ENCODE data around the gene BPIFA3. TPM values are rescaled to one million over a fixed set of nuclear protein-coding genes. Genes with fewer than 3 reads are reported as not detected.
A peak's percentile ranks its signal among the peaks of the same experiment; 100 is the strongest.

BPIFA3 gene
- total and polyA plus RNA-seq, 2 of the 13 experiments (the other 11 are each of a cell fraction or from before 2014, with no cell fraction given) = not detected

GRCh38 chr20:33272155-33272873 lies 55.2 kb downstream of the BPIFA3 start (continued):
- TF ChIP-seq ZBTB49 (CRISPR knock-in tag; IDR thresholded peaks at IDR 0.05; ENCODE audit: borderline replicate concordance) (no peak), FOXJ3 (CRISPR knock-in tag; IDR thresholded peaks at IDR 0.05; ENCODE audit: borderline replicate concordance) (peak; percentile 40; the same call in 1 of the 2 replicates), NAIF1 (CRISPR knock-in tag; IDR thresholded peaks at IDR 0.05; ENCODE audit: borderline replicate concordance) (no peak), CREM (IDR thresholded peaks at IDR 0.05) (peak; percentile 51; the same call in 1 of the 2 replicates), CREM (CRISPR knock-in tag; IDR thresholded peaks at IDR 0.05) (no peak), FOXO4 (CRISPR knock-in tag; conservative IDR thresholded peaks at IDR 0.05) (no peak), IRF1 (CRISPR knock-in tag; IDR thresholded peaks at IDR 0.05; ENCODE audit: low read depth) (no peak), ZNF709 (CRISPR knock-in tag; IDR thresholded peaks at IDR 0.05) (no peak), ELF1 (CRISPR knock-in tag; IDR thresholded peaks at IDR 0.05) (0 out of 2 replicates have a peak, but pooled peaks have one; percentile 38), ZNF574 (CRISPR knock-in tag; IDR thresholded peaks at IDR 0.05) (0 out of 2 replicates have a peak, but pooled peaks have one; percentile 29), FOXA3 (CRISPR knock-in tag; IDR thresholded peaks at IDR 0.05) (peak; percentile 74), ARNTL (CRISPR knock-in tag; IDR thresholded peaks at IDR 0.05) (peak; percentile 47; the same call in 1 of the 2 replicates), SAP130 (CRISPR knock-in tag; IDR thresholded peaks at IDR 0.05; ENCODE audit: low read depth) (peak; percentile 52), TOPORS (CRISPR knock-in tag; IDR thresholded peaks at IDR 0.05) (no peak), GTF3A (CRISPR knock-in tag; conservative IDR thresholded peaks at IDR 0.05) (peak; percentile 53; the same call in 1 of the 2 replicates), HDAC1 (CRISPR knock-in tag; IDR thresholded peaks at IDR 0.05) (peak; percentile 32; the same call in 1 of the 2 replicates), ZFYVE20 (CRISPR knock-in tag; IDR thresholded peaks at IDR 0.05; ENCODE audit: borderline replicate concordance, low read depth) (no peak), ESRRA (CRISPR knock-in tag; IDR thresholded peaks at IDR 0.05; ENCODE audit: low read depth) (0 out of 2 replicates have a peak, but pooled peaks have one; percentile 36), ZNF550 (CRISPR knock-in tag; IDR thresholded peaks at IDR 0.05; ENCODE audit: borderline replicate concordance) (no peak), TRIM24 (CRISPR knock-in tag; IDR thresholded peaks at IDR 0.05) (0 out of 2 replicates have a peak, but pooled peaks have one; percentile 3)

All from HepG2 (cell line).